NCI-H526 (cell line): ENCODE measurements around the gene OR52B6.
"Not testable (repeated sequence)": the region's sequence is repeated elsewhere in the genome, so short reads cannot be mapped to it uniquely, and the experiment has no call there.

ENCODE experiments used
- DNase-seq, 2 experiments: peaks; one replicate each; lab custom pipeline; 2025; lab: John Stamatoyannopoulos, UW

Gene OR52B6

DNA sequence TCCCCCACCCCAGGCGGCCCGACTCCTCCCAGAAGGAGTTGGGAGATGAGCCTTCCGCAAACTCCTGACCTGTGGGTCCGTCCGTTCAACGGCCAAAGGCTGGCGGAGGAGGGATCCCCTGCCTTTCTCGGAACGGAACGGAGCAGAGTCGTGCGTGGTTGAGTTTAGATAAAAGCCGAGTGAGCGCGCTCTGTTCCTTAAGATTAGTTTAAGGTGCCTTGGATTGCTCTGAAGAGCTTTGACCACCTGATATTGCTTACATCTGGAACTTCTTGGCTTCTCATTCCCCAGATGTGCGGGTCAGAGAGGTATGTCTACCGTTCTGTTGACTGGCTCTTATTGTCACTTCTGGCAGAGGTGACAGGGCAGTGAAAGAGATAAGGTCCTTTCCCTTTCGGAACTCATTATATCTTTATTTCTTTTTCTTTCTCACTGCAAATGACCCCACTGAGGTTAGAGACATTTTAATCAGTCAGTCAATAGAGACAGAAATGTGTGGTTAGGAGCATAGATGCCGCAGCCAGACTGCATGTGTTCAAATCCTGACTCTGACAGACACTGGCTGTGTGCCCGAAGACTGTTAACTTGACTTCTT, 16.0 kb downstream of the OR52B6 start, which contains the start of gene TRIM6:
TSS of gene TRIM6 (plus strand) at position 31 of the 595 bp plus-strand sequence. CDS start at position 292, 261 bp downstream.
- DNase-seq, result no peak

DNA sequence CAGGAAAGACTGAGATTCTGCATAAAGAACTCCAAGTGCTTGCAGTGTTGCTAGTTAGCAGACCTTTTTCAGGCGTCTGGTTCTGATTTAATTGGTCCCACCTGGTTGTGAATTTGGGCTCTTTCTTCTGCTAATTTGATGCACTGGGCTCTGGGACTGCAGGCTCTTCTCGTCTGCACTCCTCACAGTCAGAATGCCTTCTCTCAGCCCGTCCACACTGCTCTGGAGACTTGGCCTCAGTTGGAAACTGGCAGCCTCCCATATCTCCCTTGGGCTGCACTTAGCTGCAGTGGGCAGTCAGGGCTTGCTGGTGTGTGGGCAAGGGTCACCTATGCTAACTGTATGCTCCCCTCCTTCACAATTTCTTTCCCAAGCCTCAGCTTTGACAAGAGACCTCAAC, 17.3 kb downstream of the OR52B6 start:
- DNase-seq, result no peak

DNA sequence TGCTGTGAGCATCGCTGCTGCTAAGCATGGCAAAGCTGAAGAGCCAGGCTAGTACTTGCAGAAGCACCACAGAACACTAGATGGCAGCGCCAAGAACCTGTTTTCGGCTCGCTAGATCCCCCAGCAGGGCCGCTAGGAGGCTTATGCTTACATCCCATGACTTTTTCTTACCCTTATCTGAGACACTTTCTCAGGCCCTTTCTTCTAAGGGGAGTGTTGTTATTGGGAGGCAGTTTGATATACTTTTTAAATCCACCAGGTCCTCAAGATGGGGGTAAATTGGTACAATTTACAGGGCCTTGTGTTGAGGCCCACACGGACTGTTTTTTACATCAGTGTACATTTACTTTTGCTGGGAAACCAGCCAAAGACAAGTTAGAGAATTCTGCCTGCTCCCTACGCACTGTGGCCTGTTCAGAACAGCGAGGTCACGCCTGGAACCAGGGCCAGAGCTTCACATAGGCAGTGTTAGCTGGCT, 19.7 kb downstream of the OR52B6 start:
- DNase-seq, result peak; percentile 8 to 61

DNA sequence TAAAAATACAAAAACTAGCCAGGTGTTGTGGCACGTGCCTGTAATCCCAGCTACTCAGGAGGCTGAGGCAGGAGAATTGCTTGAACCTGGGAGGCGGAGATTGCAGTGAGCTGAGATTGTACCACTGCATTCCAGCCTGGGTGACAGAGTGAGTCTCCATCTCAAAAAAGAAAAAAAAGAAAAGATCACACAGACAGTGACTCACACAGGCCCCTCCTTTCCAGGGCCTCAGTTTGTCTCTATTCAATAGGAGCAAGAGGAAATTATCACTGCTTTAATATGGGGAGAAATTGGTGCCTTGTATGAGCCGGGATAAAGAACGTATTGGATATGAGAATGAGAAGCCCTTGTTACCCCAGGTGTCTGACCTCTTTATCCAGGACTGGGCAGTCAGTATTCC, 22.1 kb downstream of the OR52B6 start:
- not testable (repeated sequence) for DNase-seq

DNA sequence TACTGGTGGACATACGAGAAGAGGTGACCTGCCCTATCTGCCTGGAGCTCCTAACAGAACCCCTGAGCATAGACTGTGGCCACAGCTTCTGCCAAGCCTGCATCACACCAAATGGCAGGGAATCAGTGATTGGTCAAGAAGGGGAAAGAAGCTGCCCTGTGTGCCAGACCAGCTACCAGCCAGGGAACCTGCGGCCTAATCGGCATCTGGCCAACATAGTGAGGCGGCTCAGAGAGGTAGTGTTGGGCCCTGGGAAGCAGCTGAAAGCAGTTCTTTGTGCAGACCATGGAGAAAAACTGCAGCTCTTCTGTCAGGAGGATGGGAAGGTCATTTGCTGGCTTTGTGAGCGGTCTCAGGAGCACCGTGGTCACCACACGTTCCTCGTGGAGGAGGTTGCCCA, 22.6 kb downstream of the OR52B6 start:
- DNase-seq, result no peak

DNA sequence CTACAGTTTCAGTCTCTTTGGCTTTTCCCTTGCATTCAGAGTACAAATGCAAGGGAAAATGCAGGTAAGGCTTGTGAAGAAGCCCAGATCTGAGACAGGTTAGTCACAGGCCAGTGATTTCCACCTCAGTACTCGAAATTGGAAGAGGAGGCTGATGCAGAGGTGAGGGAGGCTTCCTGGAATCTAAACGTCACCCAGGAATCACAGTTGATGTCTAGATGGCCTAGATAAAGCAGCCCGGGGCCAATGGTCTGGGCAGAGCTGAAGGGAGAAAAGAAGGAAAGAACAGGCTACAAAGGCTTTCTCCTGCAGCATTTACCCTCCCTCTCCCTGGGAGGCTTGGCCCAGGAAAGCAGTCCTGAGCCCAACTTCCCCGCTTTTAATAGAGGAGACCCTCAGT, 24.2 kb downstream of the OR52B6 start:
- no peak for DNase-seq

DNA sequence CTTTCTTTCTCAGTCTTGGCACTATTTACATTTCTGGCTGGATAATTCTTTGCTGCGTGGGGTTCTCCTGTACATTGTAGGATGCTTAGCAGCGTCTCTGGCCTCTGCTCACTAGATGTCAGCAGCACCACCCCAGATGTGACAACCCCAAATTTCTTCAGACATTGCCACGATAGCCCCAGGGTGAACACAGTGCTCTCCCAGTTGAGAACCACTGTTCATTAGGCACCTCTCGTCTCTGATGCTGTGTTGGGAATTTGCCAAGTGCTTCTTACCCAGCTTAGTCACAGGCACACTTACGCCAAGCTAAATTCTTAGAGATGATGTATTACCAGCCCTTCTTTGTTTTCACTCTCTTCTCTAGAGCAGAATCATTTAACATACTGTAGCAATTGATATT, 25.2 kb downstream of the OR52B6 start:
- DNase-seq, result no peak

DNA sequence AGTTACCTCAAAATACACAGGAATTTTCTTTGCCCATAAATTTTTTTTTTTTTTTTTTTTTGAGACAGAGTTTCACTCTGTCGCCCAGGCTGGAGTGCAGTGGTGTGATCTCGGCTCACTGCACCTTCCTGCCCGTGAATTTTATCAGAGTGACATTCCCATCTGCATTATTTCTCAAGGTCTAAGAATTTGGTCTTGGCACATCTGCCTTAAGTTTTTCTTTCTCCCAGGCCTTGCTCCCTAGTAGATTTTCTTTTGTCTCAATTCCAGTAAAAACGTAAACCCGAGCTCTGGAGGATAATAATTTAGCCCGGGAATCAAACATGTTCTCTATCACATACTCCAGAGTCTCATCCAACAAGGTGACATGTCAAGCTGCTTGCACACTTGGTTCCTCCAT, 28.1 kb downstream of the OR52B6 start:
- no peak for DNase-seq

DNA sequence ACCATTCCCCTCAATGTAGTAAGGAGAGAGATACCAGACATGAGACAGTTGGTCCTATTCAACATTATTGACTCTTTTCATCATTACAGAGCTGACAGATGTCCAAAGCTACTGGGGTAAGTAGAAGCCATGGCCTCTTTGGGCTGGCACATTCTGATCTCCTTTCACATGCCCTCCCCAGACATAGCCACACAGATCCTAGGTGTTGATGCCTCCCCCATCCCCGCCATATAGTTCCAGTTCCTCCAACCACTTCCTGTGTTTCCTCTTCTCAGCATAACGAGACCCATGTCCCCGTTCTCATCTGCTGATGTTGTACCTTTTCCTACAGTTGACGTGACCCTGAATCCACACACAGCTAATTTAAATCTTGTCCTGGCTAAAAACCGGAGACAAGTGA, 29.8 kb downstream of the OR52B6 start:
- no peak for DNase-seq

DNA sequence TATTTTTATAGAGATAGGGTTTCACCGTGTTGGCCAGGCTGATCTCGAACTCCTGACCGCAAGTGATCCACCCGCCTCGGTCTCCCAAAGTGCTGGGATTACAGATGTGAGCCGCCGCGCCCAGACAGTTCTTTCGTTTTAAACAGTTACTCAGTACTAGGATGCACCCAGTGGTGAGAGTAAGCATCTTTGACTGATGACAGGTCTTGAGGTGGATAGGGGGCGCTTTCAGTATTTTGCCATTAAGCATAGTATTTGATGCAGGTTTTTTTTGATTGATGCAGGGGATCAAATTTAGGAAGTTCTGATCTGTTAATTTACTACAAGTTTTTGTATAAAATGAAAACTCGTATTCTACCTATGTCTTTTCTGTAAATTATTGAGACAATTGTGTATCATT, 30.9 kb downstream of the OR52B6 start:
- DNase-seq, result peak in 1 of 2 experiments; percentile 1

DNA sequence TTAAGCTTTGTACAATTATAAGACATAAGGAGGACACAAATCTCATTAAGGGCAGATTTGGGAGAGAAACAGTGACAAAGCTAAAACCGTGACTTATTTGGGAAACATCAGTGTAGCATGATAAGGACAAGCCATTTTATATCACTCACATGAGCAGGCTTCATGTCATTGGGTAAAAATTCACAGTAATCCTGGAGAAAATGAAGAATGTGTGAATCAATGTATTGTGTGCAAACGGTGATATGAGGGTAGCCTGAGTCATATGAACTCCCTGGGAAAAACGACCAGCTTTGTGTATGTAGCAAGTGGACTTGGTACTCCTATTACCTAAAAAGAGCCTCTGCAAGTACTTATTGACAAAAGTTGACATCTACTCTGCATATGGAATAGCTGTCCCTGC, 38.1 kb downstream of the OR52B6 start:
- DNase-seq, result no peak

DNA sequence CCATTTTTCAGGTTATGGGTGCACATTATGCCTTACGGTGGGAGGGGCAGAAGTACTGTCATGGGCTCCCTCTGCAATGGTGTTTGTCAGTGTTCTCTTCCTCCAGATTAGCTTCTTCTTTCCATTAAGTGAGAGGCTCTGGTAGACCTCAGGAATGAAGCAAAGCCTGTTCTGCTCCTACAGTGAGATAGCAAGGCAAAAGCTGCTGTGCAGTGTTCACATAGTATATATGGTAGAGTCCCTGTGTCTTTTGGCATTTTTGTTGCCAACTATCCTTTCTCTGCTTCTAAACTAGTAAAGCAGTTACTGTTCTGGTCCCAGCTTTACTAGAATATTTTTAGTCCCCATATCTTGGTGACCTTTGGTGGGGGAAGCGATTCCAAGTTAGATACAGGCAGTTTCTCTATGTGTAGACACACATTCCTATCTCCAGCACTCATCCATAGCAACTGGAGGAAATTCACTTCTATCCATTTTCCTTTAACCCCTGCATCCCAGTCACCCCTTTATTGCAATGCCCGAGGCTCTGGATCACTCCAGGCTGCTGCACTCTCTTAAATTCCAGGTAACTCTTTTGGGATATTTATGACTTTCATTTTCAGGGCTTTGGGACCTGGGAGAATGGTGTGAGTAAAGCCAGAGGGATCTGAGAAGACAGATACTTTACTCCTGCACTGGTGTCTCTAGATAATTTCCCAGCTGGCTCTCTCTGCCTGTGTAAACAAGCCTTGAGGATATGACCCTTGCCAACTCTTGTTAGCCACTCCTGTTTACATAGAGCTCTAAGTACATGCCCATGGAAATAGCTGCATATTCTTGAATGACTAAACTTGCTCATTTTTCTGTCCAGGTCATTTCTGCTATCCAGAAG, 40.2 kb downstream of the OR52B6 start:
- DNase-seq, result no peak

DNA sequence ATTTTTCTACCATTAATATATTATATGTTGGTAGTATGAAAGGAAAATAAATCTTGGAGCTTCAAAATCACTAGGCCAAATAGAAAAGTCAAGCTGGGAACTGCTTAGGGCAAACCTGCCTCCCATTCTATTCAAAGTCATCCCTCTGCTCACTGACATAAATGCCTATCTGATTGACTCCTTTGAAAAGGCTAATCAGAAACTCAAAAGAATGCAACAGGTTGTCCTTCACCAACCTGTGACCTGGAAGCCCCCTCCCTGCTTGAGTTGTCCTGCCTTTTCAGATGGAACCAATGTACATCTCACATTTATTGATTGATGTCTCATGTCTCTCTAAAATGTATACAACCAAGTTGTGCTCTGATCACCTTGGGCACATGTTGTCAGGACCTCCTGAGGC, 40.9 kb downstream of the OR52B6 start:
- no peak for DNase-seq

DNA sequence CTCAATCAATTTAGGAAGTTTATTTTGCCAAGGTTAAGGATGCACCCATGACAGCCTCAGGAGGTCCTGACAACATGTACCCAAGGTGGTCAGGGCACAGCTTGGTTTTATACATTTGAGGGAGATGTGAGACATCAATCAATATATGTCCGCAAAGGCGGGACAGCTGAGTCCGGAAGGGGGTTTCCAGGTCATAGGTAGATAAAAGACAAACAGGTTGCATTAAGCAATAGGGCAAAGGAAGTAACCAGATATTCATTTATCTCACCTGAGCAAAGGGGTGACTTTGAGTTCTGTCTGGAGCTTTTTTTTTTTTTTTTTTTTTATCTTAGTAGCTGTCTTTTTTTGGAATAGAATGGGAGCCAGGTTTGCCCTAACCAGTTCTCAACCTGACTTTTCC, 42.1 kb downstream of the OR52B6 start:
- DNase-seq, result no peak

DNA sequence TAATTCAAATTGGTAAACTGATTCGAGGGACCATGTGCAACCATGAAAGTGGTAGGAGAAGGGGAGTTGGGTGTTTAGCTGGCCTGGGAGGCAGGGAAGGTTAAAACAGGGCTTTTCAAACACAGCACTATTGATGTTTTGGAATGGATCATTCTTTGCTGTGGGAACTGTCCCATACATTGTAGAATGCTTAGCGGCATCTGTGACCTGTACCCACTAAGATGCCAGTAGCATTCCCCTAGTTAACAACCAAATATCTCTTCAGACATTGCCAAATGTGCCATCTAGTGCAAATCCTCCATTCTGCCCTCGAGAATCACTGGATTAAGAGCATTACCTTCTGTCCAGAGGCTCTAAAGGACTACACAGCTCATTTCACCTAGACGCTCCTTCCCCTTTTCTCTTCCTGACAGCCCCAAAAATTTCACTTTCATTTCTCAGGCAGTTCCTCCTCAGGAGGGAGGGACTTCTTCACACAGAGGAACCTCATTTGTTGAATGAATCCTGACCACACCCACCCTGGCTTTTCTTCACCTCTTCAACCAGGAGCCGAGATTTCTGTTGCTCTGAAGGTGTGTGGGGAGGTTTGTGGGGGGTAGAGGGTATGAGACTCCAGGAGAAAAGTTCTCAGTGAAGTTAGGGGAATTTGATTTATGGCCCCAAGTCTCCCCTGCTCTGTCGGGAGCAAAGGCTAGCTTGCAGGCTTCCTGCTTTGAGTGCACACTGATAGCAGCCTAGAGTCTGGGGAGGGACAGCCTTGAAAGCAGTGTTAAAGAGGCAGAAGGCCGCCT, 44.0 kb downstream of the OR52B6 start, which contains the start of gene TRIM34:
TSS of gene TRIM34 (plus strand) at position 513 of the 791 bp plus-strand sequence. CDS start 7,331 bp downstream, outside the sequence.
- DNase-seq, result no peak

DNA sequence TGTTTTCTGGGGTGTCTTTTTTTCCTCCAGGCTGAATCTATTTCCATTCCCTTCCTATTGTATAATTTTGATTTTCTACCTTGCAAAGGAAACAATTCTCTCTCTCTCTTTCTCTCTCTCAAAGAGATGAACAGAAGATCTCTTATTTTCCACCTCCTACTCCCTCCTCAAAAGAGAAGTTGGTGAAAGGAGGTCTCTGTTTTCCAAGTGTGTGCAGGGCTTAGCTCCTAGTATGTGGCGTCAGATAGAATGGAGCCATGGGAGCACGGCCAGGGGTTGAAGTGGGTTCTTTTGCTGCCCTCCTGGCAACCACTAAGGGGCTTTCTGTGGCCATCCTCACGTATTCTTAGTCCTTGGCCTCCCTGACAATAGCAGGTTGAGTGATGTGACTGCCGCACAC, 44.6 kb downstream of the OR52B6 start:
- no peak for DNase-seq

DNA sequence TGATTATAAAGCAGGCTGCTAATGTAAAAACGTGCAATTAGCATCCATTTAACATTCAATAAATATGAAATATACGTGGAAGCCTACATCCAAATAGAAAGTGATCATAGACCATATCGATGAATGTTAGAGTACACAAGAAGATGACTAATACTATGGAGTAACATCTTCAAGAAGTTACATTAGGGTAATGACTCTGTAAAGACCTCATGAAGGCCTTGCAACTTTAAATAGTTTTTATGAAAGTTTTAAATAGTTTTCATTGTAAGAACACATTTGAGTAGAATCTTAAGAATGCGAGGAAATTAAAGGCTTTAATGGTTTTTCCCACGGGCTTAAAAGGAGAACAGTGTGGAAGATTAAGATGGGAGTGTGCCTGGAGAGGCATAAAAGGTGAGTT, 45.5 kb downstream of the OR52B6 start:
- no peak for DNase-seq

DNA sequence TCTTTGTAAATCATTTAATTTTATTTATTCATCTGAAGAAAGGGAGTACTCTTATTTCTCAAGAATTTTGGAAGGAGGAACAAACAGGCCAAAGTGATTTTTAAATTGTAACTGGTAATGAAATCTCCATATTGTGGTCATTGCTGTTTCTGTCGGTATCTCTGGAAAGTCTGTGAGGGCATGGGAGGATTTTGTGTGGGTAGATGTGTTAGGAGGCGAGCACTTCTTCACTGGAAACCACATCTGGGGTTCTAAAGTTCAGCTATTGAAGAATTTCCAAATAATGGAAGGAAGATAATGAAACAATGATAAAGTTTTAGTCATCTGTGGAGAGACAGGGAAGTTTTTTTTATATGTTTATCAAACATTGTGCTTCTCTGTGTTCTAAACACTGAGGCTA, 50.7 kb downstream of the OR52B6 start:
- no peak for DNase-seq
